Astrocyte of the cerebellum (primary cell): Measurements from ENCODE around the gene C3orf70.

ENCODE experiments used
- DNase-seq: peaks from one replicate; pipeline ENCODE4 v3.0.0-alpha.2; 2011; ENCODE audit warnings: low read depth
- H3K4me3 ChIP-seq: 2 replicates; pipeline ENCODE4 v1.5.1; 2011; ENCODE audit warnings: mild to moderate bottlenecking, low read depth, low read length, moderate library complexity
- in situ Hi-C: cut with HindIII; loops from 2 replicates; pipeline ENCODE4 v1.10.0; 2017; ENCODE audit warnings: low sequenced_read_pairs
- TF ChIP-seq, protein P1 (sequence below): IDR thresholded peaks from 2 replicates; pipeline ENCODE4 v1.5.1; 2012; ENCODE audit warnings: low read length, low read depth, moderate library complexity, mild to moderate bottlenecking; ENCODE audit errors: missing control alignments

Gene C3orf70

GRCh38 chr3:185063431-185063830 lies 89.4 kb downstream of the C3orf70 start:
- H3K4me3 ChIP-seq, result no peak overlapping the region
- no peak for DNase-seq
- TF ChIP-seq, protein P1, sequence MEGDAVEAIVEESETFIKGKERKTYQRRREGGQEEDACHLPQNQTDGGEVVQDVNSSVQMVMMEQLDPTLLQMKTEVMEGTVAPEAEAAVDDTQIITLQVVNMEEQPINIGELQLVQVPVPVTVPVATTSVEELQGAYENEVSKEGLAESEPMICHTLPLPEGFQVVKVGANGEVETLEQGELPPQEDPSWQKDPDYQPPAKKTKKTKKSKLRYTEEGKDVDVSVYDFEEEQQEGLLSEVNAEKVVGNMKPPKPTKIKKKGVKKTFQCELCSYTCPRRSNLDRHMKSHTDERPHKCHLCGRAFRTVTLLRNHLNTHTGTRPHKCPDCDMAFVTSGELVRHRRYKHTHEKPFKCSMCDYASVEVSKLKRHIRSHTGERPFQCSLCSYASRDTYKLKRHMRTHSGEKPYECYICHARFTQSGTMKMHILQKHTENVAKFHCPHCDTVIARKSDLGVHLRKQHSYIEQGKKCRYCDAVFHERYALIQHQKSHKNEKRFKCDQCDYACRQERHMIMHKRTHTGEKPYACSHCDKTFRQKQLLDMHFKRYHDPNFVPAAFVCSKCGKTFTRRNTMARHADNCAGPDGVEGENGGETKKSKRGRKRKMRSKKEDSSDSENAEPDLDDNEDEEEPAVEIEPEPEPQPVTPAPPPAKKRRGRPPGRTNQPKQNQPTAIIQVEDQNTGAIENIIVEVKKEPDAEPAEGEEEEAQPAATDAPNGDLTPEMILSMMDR, result no peak
- in situ Hi-C loops, result no loop called here

DNA sequence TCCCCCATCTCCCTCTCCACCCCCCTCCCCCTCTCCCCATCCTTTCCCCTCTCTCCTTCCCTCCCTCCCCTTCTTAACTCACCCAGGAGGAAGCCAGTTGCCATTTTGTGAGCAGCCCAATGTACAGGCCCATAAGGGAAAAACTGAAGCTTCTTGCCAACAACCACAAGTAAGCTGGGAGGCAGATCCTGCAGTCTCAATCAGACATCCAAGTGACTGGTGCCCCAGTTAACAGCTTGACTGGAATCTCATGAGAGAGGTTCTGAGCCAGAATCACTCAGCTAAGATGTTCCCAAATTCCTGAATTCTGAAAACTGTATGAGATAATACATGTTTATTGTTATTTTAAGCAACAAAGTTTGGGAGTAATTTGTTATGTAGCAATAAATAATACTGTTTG lies 90.7 kb downstream of the C3orf70 start:
- in situ Hi-C loops, result no loop called here
- H3K4me3 ChIP-seq, result no peak overlapping the region
- TF ChIP-seq, protein P1, result no peak
- DNase-seq, result no peak

DNA sequence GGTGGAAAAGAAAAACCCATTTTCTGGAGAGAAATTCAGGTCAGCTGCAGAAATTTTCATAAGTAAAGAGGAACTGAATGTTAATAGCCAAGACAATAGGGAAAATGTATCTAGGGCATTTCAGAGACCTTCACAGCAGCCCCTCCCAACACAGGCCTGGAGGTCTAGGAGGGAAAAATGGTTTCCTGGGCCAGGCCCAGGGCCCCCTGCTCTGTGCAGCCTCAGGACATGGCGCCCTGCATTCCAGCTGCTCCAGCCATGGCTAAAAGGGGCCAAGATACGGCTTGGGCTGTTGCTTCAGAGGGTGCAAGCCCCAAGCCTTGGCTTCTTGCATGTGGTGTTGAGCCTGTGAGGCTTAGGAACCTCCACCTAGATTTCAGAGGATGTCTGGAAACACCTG lies 92.2 kb downstream of the C3orf70 start:
- TF ChIP-seq, protein P1, result no peak
- in situ Hi-C loops, result no loop called here

DNA sequence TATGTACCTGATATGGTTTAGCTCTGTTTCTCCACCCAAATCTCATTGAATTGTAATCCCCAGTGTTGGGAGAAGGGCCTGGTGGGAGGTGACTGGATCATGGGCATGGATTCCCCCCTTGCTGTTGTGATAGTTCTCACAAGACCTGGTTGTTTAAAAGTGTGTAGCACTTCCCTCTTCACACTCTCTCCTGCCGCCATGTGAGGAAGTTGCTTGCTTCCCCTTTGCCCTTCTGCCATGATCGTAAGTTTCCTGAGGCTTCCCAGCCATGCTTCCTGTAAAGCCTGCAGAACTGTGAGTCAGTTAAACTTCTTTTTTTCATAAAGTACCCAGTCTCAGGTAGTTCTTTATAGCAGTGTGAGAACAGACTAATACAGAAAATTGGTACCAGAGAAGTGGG lies 93.1 kb downstream of the C3orf70 start:
- in situ Hi-C loops, result no loop called here
- TF ChIP-seq, protein P1, result no peak
- no peak for DNase-seq
- H3K4me3 ChIP-seq, result no peak overlapping the region

More for the DNA sequence above, 92.2 kb downstream of the C3orf70 start:
- no peak overlapping the region for H3K4me3 ChIP-seq
- DNase-seq, result no peak

DNA sequence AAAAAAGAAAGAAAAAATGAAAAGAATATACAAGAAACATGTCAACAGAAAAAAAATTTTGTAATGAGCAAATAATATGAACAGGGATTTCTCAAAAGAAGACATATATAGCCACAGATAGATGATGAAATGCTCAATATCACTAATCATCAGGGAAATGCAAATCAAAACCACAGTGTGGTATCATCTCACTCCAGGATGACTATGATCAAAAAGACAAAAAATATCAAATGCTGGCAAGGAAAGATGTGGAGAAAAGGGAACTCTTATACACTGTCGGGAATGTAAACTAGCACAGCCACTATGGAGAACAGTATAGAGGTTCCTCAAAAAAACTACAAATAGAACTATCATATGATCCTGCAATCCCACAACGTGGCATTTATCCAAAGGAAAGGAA lies 94.1 kb downstream of the C3orf70 start:
- DNase-seq, result no peak
- in situ Hi-C loops, result no loop called here
- no peak overlapping the region for H3K4me3 ChIP-seq
- TF ChIP-seq, protein P1, result no peak

DNA sequence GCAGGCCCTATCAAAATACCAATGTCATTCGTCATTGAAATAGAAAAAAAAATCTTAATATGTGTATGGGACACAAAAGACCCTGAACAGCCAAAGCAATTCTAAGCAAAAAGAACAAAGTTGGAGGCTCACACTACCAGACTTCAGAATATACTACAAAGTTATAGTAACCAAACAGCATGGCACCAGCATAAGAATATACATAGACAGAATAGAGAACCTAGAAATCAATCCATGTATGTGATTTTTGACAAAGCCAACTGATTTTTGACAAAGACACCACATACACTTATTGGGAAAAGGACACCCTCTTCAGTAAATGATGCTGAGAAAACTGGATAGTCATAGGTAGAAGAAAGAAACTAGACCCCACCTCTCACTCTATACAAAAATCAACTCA lies 95.0 kb downstream of the C3orf70 start:
- no peak overlapping the region for H3K4me3 ChIP-seq
- TF ChIP-seq, protein P1, result no peak
- in situ Hi-C loops, result no loop called here
- DNase-seq, result no peak

- H3K4me3 ChIP-seq, result no peak overlapping the region
- in situ Hi-C loops, result no loop called here
- no peak for DNase-seq
- TF ChIP-seq, protein P1, result no peak
These were observed 96.0 kb downstream of the C3orf70 start for GRCh38 chr3:185056908-185057307.
